ENCODE data around the gene AIMP1. TPM values are rescaled to one million over a fixed set of nuclear protein-coding genes. Genes with fewer than 3 reads are reported as not detected.

AIMP1 gene
- total RNA-seq, 1 experiment from 2014 or later = 143 TPM

DNA sequence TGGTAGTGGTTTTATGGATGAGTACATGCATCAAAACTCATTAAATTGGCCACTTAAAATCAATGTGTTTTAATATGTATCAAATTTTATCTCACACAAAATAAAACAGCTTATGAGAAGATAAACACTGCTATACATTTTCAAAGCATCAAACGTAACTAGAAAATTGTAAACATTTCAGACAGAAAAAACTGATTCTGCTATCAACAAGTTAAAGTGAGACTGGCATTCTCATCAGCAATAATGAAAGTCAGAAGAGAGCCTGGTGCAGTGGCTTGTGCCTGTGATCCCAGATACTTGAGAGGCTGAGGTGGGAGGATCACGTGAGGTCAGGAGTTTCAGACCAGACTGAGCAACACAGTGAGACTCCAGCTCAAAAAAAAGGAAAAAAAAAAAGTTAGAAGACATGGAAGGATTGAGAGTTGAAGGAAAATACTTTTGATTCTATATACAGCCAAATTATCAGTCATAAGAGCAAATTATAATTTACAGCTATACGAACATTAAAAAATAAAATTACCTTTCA, 3.3 kb upstream of the AIMP1 start:
- POLR2A ChIA-PET = no interaction called here
- intact Hi-C loops (cut with micrococcal nuclease; ENCODE audit: unreplicated experiment) = no loop called here
- Mint-ChIP-seq H3K9me3 (ENCODE audit: unreplicated experiment) (no peaks in the 10 kb centered on the region), H3K4me1 (ENCODE audit: low read depth, unreplicated experiment) (peaks cover 31% of the 10 kb centered on the region), H3K27me3 (ENCODE audit: insufficient read depth, unreplicated experiment) (no peaks in the 10 kb centered on the region), H3K36me3 (ENCODE audit: insufficient read depth, unreplicated experiment) (peaks cover 11% of the 10 kb centered on the region), H3K4me3 (ENCODE audit: unreplicated experiment) (no peak overlapping the region), H3K27ac (ENCODE audit: unreplicated experiment) (peak overlapping the region; percentile 42)
- 0 out of 2 replicates have a peak overlapping the region, but pooled peaks have one; percentile 75 for H3K4me3 ChIP-seq (ENCODE audit: low read depth, low read length)
- no TSS peak for BruUV-seq (replicated peaks)
- TF ChIP-seq, protein P1, sequence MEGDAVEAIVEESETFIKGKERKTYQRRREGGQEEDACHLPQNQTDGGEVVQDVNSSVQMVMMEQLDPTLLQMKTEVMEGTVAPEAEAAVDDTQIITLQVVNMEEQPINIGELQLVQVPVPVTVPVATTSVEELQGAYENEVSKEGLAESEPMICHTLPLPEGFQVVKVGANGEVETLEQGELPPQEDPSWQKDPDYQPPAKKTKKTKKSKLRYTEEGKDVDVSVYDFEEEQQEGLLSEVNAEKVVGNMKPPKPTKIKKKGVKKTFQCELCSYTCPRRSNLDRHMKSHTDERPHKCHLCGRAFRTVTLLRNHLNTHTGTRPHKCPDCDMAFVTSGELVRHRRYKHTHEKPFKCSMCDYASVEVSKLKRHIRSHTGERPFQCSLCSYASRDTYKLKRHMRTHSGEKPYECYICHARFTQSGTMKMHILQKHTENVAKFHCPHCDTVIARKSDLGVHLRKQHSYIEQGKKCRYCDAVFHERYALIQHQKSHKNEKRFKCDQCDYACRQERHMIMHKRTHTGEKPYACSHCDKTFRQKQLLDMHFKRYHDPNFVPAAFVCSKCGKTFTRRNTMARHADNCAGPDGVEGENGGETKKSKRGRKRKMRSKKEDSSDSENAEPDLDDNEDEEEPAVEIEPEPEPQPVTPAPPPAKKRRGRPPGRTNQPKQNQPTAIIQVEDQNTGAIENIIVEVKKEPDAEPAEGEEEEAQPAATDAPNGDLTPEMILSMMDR (IDR thresholded peaks at IDR 0.05; ENCODE audit: insufficient read depth in 1 of 2, low read depth in 1 of 2, low read length in 1 of 2, severe bottlenecking in 1 of 2, unreplicated experiment in 1 of 2) = no peak
- peak in 1 of 2 experiments; percentile 30 for DNase-seq
- H3K4me1 ChIP-seq = peaks cover 53% of the 10 kb centered on the region
- no peaks in the 10 kb centered on the region for H3K36me3 ChIP-seq (ENCODE audit: control insufficient read depth, insufficient read depth, low read length)
- H3K9me3 ChIP-seq = no peaks in the 10 kb centered on the region
- CTCF ChIA-PET = no interaction called here
- H3K27me3 ChIP-seq (replicated peaks; ENCODE audit: control insufficient read depth, insufficient read depth, low read length) = no peaks in the 10 kb centered on the region

DNA sequence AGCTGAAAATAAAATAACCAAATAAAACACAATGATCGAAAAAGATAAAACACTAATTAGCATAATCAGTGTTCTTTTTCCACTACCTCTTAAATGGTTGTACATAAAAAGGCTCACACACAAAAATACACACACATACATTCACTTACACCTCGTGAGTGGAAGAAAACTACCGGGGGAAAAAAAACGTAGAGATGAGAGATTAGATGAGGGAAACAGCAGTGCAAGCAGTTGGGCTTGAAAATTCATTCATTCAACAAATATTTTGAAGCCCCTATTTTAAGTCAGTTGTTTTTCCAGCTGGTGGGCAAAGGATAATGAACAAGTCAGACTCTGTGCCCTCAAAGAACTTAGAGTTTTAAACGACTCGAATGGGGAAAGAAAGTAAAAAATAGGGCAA, 1.4 kb upstream of the AIMP1 start:
- Mint-ChIP-seq H3K4me1 (ENCODE audit: low read depth, unreplicated experiment) (peaks cover 21% of the 10 kb centered on the region), H3K36me3 (ENCODE audit: insufficient read depth, unreplicated experiment) (peaks cover 12% of the 10 kb centered on the region), H3K27ac (ENCODE audit: unreplicated experiment) (no peak overlapping the region), H3K4me3 (ENCODE audit: unreplicated experiment) (no peak overlapping the region), H3K27me3 (ENCODE audit: insufficient read depth, unreplicated experiment) (no peaks in the 10 kb centered on the region), H3K9me3 (ENCODE audit: unreplicated experiment) (no peaks in the 10 kb centered on the region)
- Histone ChIP-seq H3K36me3 (ENCODE audit: control insufficient read depth, insufficient read depth, low read length) (no peaks in the 10 kb centered on the region), H3K27me3 (replicated peaks; ENCODE audit: control insufficient read depth, insufficient read depth, low read length) (no peaks in the 10 kb centered on the region), H3K9me3 (no peaks in the 10 kb centered on the region), H3K4me3 (ENCODE audit: low read depth, low read length) (peak overlapping the region; percentile 75), H3K4me1 (peaks cover 45% of the 10 kb centered on the region)
- ChIA-PET CTCF (interaction anchor here (1.2 to 1.4 kb wide), 2 partner anchors 49 to 51 kb away, joined by 4 to 8 read pairs; no protein-coding TSS in a partner anchor), POLR2A (interaction anchor here (1.0 to 1.7 kb wide), 3 partner anchors 8 to 49 kb away, joined by 4 to 15 read pairs (median 4); no protein-coding TSS in a partner anchor)
- DNase-seq = no peak
- BruUV-seq (replicated peaks) = no TSS peak
- intact Hi-C loops (cut with micrococcal nuclease; ENCODE audit: unreplicated experiment) = loop anchor here (1.0 kb wide), 1 partner anchor 9 kb away; no protein-coding TSS in a partner anchor
- TF ChIP-seq, protein P1 (IDR thresholded peaks at IDR 0.05; ENCODE audit: insufficient read depth in 1 of 2, low read depth in 1 of 2, low read length in 1 of 2, severe bottlenecking in 1 of 2, unreplicated experiment in 1 of 2) = no peak

DNA sequence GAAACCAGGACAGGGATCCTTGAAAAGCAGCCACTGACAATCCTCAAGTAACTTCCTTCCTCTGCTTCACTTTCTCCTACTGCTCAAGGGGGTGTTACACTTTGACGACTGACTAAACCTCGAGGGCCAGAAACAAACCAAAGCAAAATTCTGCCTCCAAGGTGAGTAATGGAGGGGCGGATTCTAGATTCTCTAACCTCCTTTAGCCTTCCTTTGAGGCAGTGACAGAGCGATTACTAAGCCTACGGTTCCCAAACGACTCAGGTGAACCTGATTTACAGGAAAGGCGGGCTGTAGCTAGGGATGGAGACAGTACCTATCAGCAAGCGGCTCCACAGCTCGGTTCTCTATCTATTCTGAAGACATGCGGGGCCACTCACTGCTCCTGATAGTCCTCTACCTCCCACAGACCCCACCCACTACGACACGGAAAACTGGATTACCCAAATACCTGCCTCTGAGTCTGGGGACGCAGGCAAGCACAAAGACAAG, 828 bp upstream of the AIMP1 start:
- peaks cover 15% of the 10 kb centered on the region for H3K4me1 Mint-ChIP-seq (ENCODE audit: low read depth, unreplicated experiment)
- no peak overlapping the region for H3K4me3 Mint-ChIP-seq (ENCODE audit: unreplicated experiment)
- TF ChIP-seq, protein P1 (IDR thresholded peaks at IDR 0.05; ENCODE audit: insufficient read depth in 1 of 2, low read depth in 1 of 2, low read length in 1 of 2, severe bottlenecking in 1 of 2, unreplicated experiment in 1 of 2) = no peak
- peaks cover 17% of the 10 kb centered on the region for H3K36me3 Mint-ChIP-seq (ENCODE audit: insufficient read depth, unreplicated experiment)
- no peaks in the 10 kb centered on the region for H3K27me3 ChIP-seq (replicated peaks; ENCODE audit: control insufficient read depth, insufficient read depth, low read length)
- H3K36me3 ChIP-seq (ENCODE audit: control insufficient read depth, insufficient read depth, low read length) = no peaks in the 10 kb centered on the region
- intact Hi-C loops (cut with micrococcal nuclease; ENCODE audit: unreplicated experiment) = loop anchor here (1.0 kb wide), 1 partner anchor 9 kb away; no protein-coding TSS in a partner anchor
- no peaks in the 10 kb centered on the region for H3K27me3 Mint-ChIP-seq (ENCODE audit: insufficient read depth, unreplicated experiment)
- H3K9me3 Mint-ChIP-seq (ENCODE audit: unreplicated experiment) = no peaks in the 10 kb centered on the region
- H3K27ac Mint-ChIP-seq (ENCODE audit: unreplicated experiment) = no peak overlapping the region
- H3K4me1 ChIP-seq = peaks cover 44% of the 10 kb centered on the region
- BruUV-seq (replicated peaks) = TSS peak; percentile 64
- DNase-seq = peak; percentile 84 to 85
- no peaks in the 10 kb centered on the region for H3K9me3 ChIP-seq
- ChIA-PET POLR2A (interaction anchor here (1.0 to 1.7 kb wide), 6 partner anchors 9 to 57 kb away, joined by 3 to 15 read pairs (median 4); no protein-coding TSS in a partner anchor), CTCF (interaction anchor here (1.0 to 1.4 kb wide), 3 partner anchors 13 to 51 kb away, joined by 4 to 8 read pairs (median 4); no protein-coding TSS in a partner anchor)
- H3K4me3 ChIP-seq (ENCODE audit: low read depth, low read length) = peak overlapping the region; percentile 75
